GM19238 (cell line): ENCODE measurements around the gene NOC4L.
"Not testable (repeated sequence)": the region's sequence is repeated elsewhere in the genome, so short reads cannot be mapped to it uniquely, and the experiment has no call there.

ENCODE experiments used
- DNase-seq: peaks from one replicate; pipeline ENCODE4 v3.0.0; 2011; ENCODE audit warnings: low spot score; ENCODE audit not compliant: insufficient read length

The NOC4L gene

GRCh38 chr12:132180648-132181546, 36.6 kb downstream of the NOC4L start:
- no peak for DNase-seq

GRCh38 chr12:132181570-132182200, 37.4 kb downstream of the NOC4L start:
- DNase-seq: no peak

- DNase-seq: no peak
These were observed 38.0 kb downstream of the NOC4L start for GRCh38 chr12:132182206-132182710.

- no peak for DNase-seq
These were observed 38.6 kb downstream of the NOC4L start for GRCh38 chr12:132182711-132183365.

- DNase-seq: no peak
These were observed 41.4 kb downstream of the NOC4L start for GRCh38 chr12:132185705-132186104.

GRCh38 chr12:132186208-132186856, 42.1 kb downstream of the NOC4L start:
- no peak for DNase-seq

GRCh38 chr12:132186857-132187620, 42.8 kb downstream of the NOC4L start:
- DNase-seq: no peak

GRCh38 chr12:132187646-132188450, 43.6 kb downstream of the NOC4L start:
- no peak for DNase-seq

- DNase-seq: no peak
These were observed 44.2 kb downstream of the NOC4L start for GRCh38 chr12:132188451-132188901.

- DNase-seq: no peak
These were observed 44.7 kb downstream of the NOC4L start for GRCh38 chr12:132188916-132189325.

GRCh38 chr12:132189378-132190011, 45.2 kb downstream of the NOC4L start:
- DNase-seq: peak; percentile 93

GRCh38 chr12:132190012-132190755, 45.9 kb downstream of the NOC4L start:
- no peak for DNase-seq

GRCh38 chr12:132190834-132191500, 46.7 kb downstream of the NOC4L start:
- no peak for DNase-seq

- no peak for DNase-seq
These were observed 47.7 kb downstream of the NOC4L start for GRCh38 chr12:132191715-132192553.

- no peak for DNase-seq
These were observed 49.8 kb downstream of the NOC4L start for GRCh38 chr12:132194056-132194455.

- no peak for DNase-seq
These were observed 50.3 kb downstream of the NOC4L start for GRCh38 chr12:132194556-132194955.

GRCh38 chr12:132195242-132195641, 51.0 kb downstream of the NOC4L start:
- DNase-seq: not testable (repeated sequence)
